IPS DF 6.9 (cell line): Measurements from ENCODE around the gene SLC16A10.
"Not testable (repeated sequence)": the region's sequence is repeated elsewhere in the genome, so short reads cannot be mapped to it uniquely, and the experiment has no call there.

Source experiments
- DNase-seq: peaks from one replicate; pipeline ENCODE4 v3.0.0-alpha.2; 2013; ENCODE audit warnings: low read depth, low spot score
- H3K27ac ChIP-seq: one replicate; pipeline ENCODE4 v1.5.1; 2013; ENCODE audit warnings: low read length, control low read depth
- H3K27me3 ChIP-seq: 2 replicates; pipeline ENCODE4 v1.6.1; 2013; ENCODE audit warnings: mild to moderate bottlenecking, low read length; ENCODE audit not compliant: control insufficient read depth, insufficient read depth
- H3K36me3 ChIP-seq: 2 replicates; pipeline ENCODE4 v1.6.1; 2013; ENCODE audit warnings: low read length; ENCODE audit not compliant: control insufficient read depth, insufficient read depth
- H3K4me1 ChIP-seq: 2 replicates; pipeline ENCODE4 v1.6.1; 2013; ENCODE audit warnings: low read length; ENCODE audit not compliant: control insufficient read depth, insufficient read depth
- H3K4me3 ChIP-seq: 2 replicates; pipeline ENCODE4 v1.5.1; 2013; ENCODE audit warnings: mild to moderate bottlenecking, low read length
- H3K9me3 ChIP-seq: 2 replicates; pipeline ENCODE4 v1.6.1; 2013; ENCODE audit warnings: low read length, inconsistent platforms; ENCODE audit not compliant: control insufficient read depth, insufficient read depth
- WGBS: extraction: QIAGEN DNeasy Blood & Tissue Kit; methylation state at CpG from one replicate; pipeline ENCODE4 v1.1.7; 2013; ENCODE audit warnings: mixed read lengths, missing lambda C conversion rate; ENCODE audit not compliant: insufficient read length, insufficient coverage; 5-methylcytosine and 5-hydroxymethylcytosine counted together

The SLC16A10 gene

DNA sequence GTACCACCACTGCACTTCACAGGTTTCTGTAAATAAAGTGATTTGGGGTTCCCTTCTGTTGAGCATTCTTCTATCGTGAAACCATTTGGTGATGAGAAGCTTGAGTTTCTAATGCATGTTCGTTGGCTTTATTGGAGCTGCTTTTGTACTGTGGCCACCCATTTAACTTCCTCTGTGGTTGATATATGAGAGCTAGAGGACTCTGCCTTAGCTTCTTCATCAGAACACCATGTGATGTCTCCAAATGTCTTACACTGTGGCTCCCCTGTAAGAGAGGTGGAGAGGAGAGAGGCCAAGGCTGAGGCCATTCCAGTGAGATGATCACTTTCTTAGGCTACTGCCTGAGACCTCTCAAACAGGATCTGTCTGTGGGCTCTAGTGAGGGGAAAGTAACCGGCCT, 114.5 kb downstream of the SLC16A10 start:
- no peaks in the 10 kb centered on the region for H3K4me1 ChIP-seq
- no peak overlapping the region for H3K4me3 ChIP-seq
- H3K36me3 ChIP-seq: no peaks in the 10 kb centered on the region
- WGBS: no CpG with 5 or more reads among the region's 3 CpGs
- no peaks in the 10 kb centered on the region for H3K9me3 ChIP-seq
- H3K27me3 ChIP-seq: no peaks in the 10 kb centered on the region
- no peak for DNase-seq
- no peak overlapping the region for H3K27ac ChIP-seq

DNA sequence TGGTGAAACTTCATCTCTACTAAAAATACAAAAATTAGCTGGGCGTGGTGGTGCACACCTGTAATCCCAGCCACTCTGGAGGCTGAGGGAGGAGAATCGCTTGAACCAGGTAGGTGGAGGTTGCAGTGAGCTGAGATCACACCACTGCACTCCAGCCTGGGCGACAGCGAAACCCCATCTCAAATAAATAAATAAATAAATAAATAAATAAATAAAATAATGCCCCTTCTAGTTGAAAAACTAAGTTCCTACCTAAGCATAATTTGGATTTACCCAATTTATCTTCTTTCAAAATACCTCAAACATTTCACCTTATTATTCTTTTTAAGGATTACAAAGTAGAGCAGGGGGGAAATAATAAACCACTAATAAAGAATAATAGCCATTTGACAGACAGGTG, 116.2 kb downstream of the SLC16A10 start:
- H3K4me1 ChIP-seq, H3K9me3 ChIP-seq, H3K27ac ChIP-seq, DNase-seq, H3K36me3 ChIP-seq, H3K27me3 ChIP-seq, H3K4me3 ChIP-seq: not testable (repeated sequence)
- WGBS: no CpG with 5 or more reads among the region's 4 CpGs

DNA sequence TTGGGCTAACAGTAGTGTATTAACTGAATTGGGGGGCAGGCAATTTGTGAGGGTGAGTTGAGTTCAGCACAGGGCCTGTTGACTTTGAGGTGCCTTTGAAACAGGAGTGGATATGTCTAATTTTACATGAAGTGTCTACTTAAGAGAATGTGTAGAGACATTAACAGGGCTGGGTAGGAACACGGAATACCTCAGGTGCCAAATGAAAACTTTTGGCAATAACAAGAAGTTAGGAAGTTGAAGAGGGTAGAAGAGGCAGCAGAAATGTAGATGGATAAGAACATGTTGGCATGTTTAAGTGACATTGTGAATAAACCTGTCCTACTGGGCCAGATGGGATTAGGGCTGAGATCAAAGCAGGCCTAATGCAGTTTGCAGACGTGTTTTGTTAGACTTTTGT, 117.0 kb downstream of the SLC16A10 start:
- Histone ChIP-seq H3K36me3 (no peaks in the 10 kb centered on the region), H3K9me3 (no peaks in the 10 kb centered on the region), H3K27me3 (no peaks in the 10 kb centered on the region), H3K4me3 (no peak overlapping the region), H3K4me1 (no peaks in the 10 kb centered on the region), H3K27ac (no peak overlapping the region)
- DNase-seq: no peak
- WGBS: no CpG with 5 or more reads among the region's 2 CpGs

DNA sequence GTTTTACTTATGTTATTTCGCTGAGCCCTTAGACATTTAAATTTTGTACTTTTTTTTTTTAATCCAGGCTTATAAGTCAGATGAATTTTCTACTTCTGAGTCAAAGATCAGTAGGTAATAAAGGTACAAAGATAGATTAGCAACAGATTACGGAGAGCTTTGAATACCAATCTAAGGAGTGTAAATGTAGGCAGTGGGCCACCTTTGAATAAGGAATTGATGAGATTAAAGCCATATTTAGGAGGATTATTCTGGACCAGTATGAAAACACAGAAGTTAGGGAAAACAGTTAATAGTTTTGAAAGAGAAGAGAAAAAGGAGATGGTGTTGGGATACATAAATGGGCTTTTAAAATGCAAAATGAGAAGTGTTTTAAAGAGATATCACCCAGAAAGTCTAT, 117.6 kb downstream of the SLC16A10 start:
- H3K27ac ChIP-seq: no peak overlapping the region
- DNase-seq: no peak
- no peaks in the 10 kb centered on the region for H3K36me3 ChIP-seq
- no peaks in the 10 kb centered on the region for H3K27me3 ChIP-seq
- no peaks in the 10 kb centered on the region for H3K9me3 ChIP-seq
- no peaks in the 10 kb centered on the region for H3K4me1 ChIP-seq
- WGBS: no CpG with 5 or more reads among the region's 2 CpGs
- no peak overlapping the region for H3K4me3 ChIP-seq

DNA sequence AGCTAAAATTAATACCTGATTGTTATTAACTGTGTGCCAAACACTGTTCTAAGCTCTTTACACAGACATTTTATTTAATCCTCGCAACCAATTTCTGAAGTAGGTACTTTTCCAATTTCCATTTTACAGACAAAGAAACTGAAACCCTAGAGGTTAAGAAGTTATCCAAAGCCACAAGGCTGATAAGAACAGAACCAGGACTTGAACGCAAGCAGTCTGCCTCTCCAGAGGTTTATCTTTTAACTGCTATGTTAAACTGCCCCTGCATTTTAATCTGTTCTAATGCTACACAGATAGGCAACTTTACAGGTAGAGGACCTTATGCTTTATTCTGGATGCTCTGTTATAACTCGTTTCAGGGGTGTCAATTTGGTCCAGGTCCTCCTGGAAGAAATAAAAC, 118.2 kb downstream of the SLC16A10 start:
- no peaks in the 10 kb centered on the region for H3K9me3 ChIP-seq
- no peaks in the 10 kb centered on the region for H3K4me1 ChIP-seq
- no peaks in the 10 kb centered on the region for H3K36me3 ChIP-seq
- WGBS: no CpG with 5 or more reads among the region's 3 CpGs
- no peak for DNase-seq
- H3K27ac ChIP-seq: no peak overlapping the region
- no peak overlapping the region for H3K4me3 ChIP-seq
- H3K27me3 ChIP-seq: no peaks in the 10 kb centered on the region

DNA sequence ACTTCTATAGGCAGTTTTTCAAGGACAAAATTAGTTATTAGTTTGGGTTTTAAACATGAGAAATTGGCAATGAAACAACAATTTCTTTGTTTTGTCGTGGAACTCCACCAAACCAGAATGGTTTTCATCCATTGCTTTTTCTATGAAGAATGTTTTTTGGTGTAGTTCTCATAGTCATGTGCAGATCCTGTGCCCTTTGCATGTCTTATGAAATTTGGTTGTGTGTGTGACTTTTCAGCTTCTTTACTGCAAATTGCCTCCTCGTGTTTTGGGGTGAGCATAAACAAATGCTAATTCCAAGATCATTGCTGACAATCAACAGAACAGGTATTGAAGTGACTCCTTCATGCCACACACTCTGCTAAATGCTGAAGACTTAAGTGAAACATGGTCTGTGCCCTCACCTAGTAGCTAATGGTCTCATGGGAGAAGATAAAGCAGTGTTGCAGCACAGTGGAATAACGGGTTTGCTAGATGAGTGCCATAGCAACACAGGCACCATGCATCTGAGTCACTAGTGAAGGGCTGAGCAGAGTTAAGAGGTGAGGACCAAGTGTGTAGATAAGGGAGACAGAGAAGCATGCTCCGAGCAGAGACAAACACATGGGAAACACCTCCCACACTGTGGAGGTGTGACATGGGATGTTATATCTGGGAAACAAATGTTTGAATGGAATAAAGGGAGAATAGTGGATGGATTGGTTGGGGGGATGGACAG, 120.0 kb downstream of the SLC16A10 start:
- WGBS: no CpG with 5 or more reads among the region's 4 CpGs
- H3K4me3 ChIP-seq: no peak overlapping the region
- DNase-seq: no peak
- H3K36me3 ChIP-seq: no peaks in the 10 kb centered on the region
- H3K9me3 ChIP-seq: no peaks in the 10 kb centered on the region
- H3K4me1 ChIP-seq: 0 out of 2 replicates have a peak, but pooled peaks cover 2% of the 10 kb centered on the region
- H3K27ac ChIP-seq: no peak overlapping the region
- H3K27me3 ChIP-seq: no peaks in the 10 kb centered on the region

DNA sequence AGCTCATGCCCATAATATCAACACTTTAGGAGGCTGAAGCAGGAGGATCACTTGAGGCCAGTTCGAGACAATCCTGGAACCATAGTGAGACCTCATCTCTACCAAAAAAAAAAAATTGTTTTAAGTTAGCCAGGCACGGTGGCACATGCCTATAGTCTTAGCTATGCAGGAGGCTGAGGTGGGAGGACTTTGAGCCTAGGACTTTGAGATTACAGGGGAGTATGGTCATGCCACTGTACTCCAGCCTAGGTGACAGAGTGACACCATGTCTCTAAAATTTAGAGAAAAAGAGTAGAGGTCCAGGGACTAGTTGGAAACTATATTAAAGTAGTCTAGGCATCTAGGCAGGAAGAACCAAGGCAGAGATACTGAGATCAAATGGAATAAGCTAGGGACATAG, 121.6 kb downstream of the SLC16A10 start:
- no peaks in the 10 kb centered on the region for H3K9me3 ChIP-seq
- 0 out of 2 replicates have a peak, but pooled peaks cover 2% of the 10 kb centered on the region for H3K4me1 ChIP-seq
- H3K4me3 ChIP-seq: no peak overlapping the region
- DNase-seq: no peak
- no peaks in the 10 kb centered on the region for H3K27me3 ChIP-seq
- H3K27ac ChIP-seq: no peak overlapping the region
- no peaks in the 10 kb centered on the region for H3K36me3 ChIP-seq
- WGBS: no CpG with 5 or more reads among the region's 2 CpGs

DNA sequence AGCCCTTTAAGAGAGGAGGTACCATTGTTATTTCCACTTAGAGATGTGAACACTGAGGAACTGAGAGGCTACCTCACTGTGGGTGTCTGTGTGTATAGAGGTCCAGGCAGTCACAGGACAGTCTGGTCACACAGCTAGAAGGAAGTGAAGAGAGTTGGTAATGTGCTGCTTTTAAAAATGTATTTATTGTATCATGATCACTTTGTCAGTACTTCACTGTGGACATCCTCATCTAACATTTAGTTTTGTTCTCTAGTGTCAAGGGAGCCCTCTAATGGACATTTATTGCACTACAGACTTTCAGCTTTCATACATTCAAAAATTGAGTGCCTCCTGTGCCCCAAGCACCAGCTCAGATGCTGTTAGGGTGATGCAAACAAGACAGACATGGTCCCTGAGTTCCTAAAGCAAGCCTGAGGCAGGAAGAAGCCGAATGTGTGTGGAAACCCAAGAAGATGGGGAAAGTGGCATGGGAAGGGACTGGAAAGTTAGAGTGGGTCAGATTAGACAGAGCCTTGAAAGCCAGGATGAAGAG, 123.0 kb downstream of the SLC16A10 start:
- no peaks in the 10 kb centered on the region for H3K36me3 ChIP-seq
- H3K27ac ChIP-seq: no peak overlapping the region
- no peaks in the 10 kb centered on the region for H3K9me3 ChIP-seq
- no peaks in the 10 kb centered on the region for H3K27me3 ChIP-seq
- H3K4me3 ChIP-seq: no peak overlapping the region
- no CpG with 5 or more reads among the region's 1 CpG for WGBS
- 0 out of 2 replicates have a peak, but pooled peaks cover 2% of the 10 kb centered on the region for H3K4me1 ChIP-seq
- DNase-seq: peak; percentile 35

DNA sequence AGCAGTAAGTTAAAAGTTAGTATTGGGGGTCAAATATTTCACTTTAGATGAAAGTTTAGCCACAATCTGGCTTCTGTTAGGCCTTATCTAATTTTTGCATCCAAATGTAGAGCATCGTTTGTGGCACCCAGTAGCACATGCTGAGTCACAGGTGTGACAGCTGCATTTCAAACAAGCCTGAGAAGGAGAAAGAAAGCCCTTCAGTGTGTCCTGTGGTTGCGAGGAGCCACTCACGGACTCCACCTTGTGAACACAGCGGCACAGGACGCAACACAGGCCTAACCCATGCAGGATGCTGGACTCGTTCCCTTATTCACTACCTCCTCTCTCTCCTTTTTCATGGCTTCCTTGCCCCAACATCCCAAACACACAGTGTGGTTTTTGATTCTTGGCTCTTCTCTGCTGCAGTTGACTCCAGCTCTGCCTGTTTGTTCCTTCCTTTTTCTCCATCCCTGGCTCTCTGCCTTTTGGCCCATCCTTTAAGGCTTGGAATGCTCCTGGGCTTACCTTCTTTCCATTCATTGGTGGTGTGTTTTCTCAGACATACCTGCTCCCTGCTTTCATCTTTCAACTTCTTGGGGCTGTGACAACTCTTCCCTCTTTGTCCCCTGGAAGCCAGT, 124.2 kb downstream of the SLC16A10 start:
- H3K36me3 ChIP-seq: no peaks in the 10 kb centered on the region

DNA sequence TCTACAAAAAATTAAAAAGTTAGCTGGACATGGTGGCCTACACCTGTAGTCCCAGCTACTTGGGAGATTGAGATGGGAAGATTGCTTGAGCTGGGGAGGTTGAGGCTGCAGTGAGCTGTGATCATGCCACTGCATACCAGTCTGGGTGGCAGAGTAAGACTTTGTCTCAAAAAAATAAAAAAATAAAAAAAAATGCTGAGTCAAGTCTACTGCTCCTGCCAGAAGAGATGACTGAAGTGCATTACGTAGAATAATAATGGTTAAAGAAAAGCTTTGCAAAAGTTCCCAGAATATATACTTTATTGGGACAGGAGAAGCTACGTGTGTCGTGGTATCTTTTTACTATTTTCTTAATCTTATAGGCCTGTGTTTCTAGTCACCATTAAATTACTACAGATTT, 125.3 kb downstream of the SLC16A10 start:
- no peaks in the 10 kb centered on the region for H3K9me3 ChIP-seq
- no peaks in the 10 kb centered on the region for H3K27me3 ChIP-seq
- no peak overlapping the region for H3K27ac ChIP-seq
- H3K4me1 ChIP-seq: 0 out of 2 replicates have a peak, but pooled peaks cover 2% of the 10 kb centered on the region
- no peaks in the 10 kb centered on the region for H3K36me3 ChIP-seq
- DNase-seq: no peak
- WGBS: no CpG with 5 or more reads among the region's 3 CpGs
- H3K4me3 ChIP-seq: no peak overlapping the region

More for the DNA sequence above, 124.2 kb downstream of the SLC16A10 start:
- WGBS: no CpG with 5 or more reads among the region's 6 CpGs
- no peak overlapping the region for H3K4me3 ChIP-seq
- H3K9me3 ChIP-seq: no peaks in the 10 kb centered on the region
- no peaks in the 10 kb centered on the region for H3K27me3 ChIP-seq
- DNase-seq: no peak
- H3K27ac ChIP-seq: no peak overlapping the region
- 0 out of 2 replicates have a peak, but pooled peaks cover 2% of the 10 kb centered on the region for H3K4me1 ChIP-seq
